Umbilical cord (tissue), 2 donors: ENCODE results near the gene CD44. TPM values are rescaled to one million over a fixed set of nuclear protein-coding genes. Genes with fewer than 3 reads are reported as not detected.

Experiments
- DNase-seq: peaks from one replicate; pipeline ENCODE4 v3.0.0-alpha.2; 2015; ENCODE audit warnings: low spot score
- total RNA-seq: library from RNA; depleted of rRNA; stranded (reverse); fragments of >200 nt; gene quantifications from one replicate; pipeline ENCODE4 v1.2.3, GENCODE V29; 2014; ENCODE audit warnings: low replicate concordance; ENCODE audit not compliant: insufficient read depth

CD44 gene
- total RNA-seq, 1 donor from 2014 or later: 68.4 TPM

GRCh38 chr11:35158701-35159510, 19.9 kb downstream of the CD44 start:
- peak; percentile 58 for DNase-seq

- DNase-seq: no peak
These were observed 21.4 kb downstream of the CD44 start for GRCh38 chr11:35160246-35160824.

GRCh38 chr11:35160902-35161597, 22.1 kb downstream of the CD44 start:
- DNase-seq: no peak

GRCh38 chr11:35162745-35163144, 23.8 kb downstream of the CD44 start:
- no peak for DNase-seq

GRCh38 chr11:35163209-35163608, 24.2 kb downstream of the CD44 start:
- no peak for DNase-seq

- DNase-seq: no peak
These were observed 24.9 kb downstream of the CD44 start for GRCh38 chr11:35163702-35164496.

GRCh38 chr11:35165030-35165422, 26.1 kb downstream of the CD44 start:
- DNase-seq: no peak

GRCh38 chr11:35165423-35166368, 26.7 kb downstream of the CD44 start:
- DNase-seq: no peak

GRCh38 chr11:35166369-35167360, 27.7 kb downstream of the CD44 start:
- no peak for DNase-seq

- DNase-seq: no peak
These were observed 28.5 kb downstream of the CD44 start for GRCh38 chr11:35167426-35167954.

- DNase-seq: no peak
These were observed 29.7 kb downstream of the CD44 start for GRCh38 chr11:35168671-35169070.

GRCh38 chr11:35169112-35169511, 30.1 kb downstream of the CD44 start:
- DNase-seq: no peak

GRCh38 chr11:35169754-35170153, 30.8 kb downstream of the CD44 start:
- no peak for DNase-seq

GRCh38 chr11:35170503-35170902, 31.5 kb downstream of the CD44 start:
- peak; percentile 44 for DNase-seq

- DNase-seq: no peak
These were observed 32.3 kb downstream of the CD44 start for GRCh38 chr11:35171226-35171625.

GRCh38 chr11:35173011-35173511, 34.1 kb downstream of the CD44 start:
- DNase-seq: no peak

GRCh38 chr11:35173616-35174566, 34.9 kb downstream of the CD44 start:
- DNase-seq: peak; percentile 35

- no peak for DNase-seq
These were observed 35.7 kb downstream of the CD44 start for GRCh38 chr11:35174666-35175065.
